ENCODE results near the gene VAPA.

DNA sequence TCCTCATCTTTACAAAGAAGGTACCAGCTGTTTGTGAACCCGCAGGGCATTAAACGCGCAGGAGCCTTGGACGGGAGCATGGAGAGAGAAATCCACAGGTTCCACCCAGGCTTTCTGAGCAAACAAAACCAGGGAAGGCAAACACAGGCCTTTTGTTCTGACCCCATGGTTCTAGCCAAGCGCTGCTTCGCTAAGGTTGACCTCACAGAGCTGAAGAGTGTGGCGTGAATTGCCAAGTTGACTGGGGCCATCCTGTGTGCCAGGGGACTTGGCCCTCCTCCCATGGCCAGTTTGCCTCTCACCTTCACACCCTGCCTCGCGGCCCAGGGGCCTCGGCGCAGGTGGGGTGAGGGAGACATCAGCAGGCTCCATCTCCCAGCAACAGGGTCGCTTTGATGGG, 74.1 kb downstream of the VAPA start:
- no peak for TF ChIP-seq EZH2 (IDR thresholded peaks at IDR 0.05; ENCODE audit: borderline replicate concordance, low read depth, low read length, severe bottlenecking)
- TF ChIP-seq, protein P1, sequence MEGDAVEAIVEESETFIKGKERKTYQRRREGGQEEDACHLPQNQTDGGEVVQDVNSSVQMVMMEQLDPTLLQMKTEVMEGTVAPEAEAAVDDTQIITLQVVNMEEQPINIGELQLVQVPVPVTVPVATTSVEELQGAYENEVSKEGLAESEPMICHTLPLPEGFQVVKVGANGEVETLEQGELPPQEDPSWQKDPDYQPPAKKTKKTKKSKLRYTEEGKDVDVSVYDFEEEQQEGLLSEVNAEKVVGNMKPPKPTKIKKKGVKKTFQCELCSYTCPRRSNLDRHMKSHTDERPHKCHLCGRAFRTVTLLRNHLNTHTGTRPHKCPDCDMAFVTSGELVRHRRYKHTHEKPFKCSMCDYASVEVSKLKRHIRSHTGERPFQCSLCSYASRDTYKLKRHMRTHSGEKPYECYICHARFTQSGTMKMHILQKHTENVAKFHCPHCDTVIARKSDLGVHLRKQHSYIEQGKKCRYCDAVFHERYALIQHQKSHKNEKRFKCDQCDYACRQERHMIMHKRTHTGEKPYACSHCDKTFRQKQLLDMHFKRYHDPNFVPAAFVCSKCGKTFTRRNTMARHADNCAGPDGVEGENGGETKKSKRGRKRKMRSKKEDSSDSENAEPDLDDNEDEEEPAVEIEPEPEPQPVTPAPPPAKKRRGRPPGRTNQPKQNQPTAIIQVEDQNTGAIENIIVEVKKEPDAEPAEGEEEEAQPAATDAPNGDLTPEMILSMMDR (IDR thresholded peaks at IDR 0.05; ENCODE audit: extremely low read depth in 1 of 2, insufficient read depth in 1 of 2, low read depth in 1 of 2, low read length in 2 of 2): no peak
- TF ChIP-seq, protein P2, sequence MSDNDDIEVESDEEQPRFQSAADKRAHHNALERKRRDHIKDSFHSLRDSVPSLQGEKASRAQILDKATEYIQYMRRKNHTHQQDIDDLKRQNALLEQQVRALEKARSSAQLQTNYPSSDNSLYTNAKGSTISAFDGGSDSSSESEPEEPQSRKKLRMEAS (IDR thresholded peaks at IDR 0.05; ENCODE audit: insufficient read depth, insufficient read length): no peak
- no peak for TF ChIP-seq POLR2A (IDR thresholded peaks at IDR 0.05; ENCODE audit: low read depth, low read length)
- TF ChIP-seq POLR2AphosphoS5 (IDR thresholded peaks at IDR 0.05; ENCODE audit: insufficient read depth, low read depth, low read length): no peak
- TF ChIP-seq FOS (IDR thresholded peaks at IDR 0.05; ENCODE audit: borderline replicate concordance, insufficient read depth, low read length): no peak
- TF ChIP-seq JUN (IDR thresholded peaks at IDR 0.05; ENCODE audit: borderline replicate concordance, insufficient read depth, insufficient read length, low read depth): no peak
